Measurements from ENCODE around the gene ACVR2A. TPM values are rescaled to one million over a fixed set of nuclear protein-coding genes. Genes with fewer than 3 reads are reported as not detected.

ACVR2A gene
- total and polyA plus RNA-seq, 5 donors from 2014 or later: 0.87 to 12.4 (median 4.1) TPM

GRCh38 chr2:147927053-147927588 is 82.3 kb downstream of the ACVR2A start:
- H3K4me1 Mint-ChIP-seq: peaks cover 6 to 10% (median 7%) of the 10 kb centered on the region in 4 donors
- no peak for ATAC-seq (ENCODE audit: low read depth in 2 of 2)

DNA sequence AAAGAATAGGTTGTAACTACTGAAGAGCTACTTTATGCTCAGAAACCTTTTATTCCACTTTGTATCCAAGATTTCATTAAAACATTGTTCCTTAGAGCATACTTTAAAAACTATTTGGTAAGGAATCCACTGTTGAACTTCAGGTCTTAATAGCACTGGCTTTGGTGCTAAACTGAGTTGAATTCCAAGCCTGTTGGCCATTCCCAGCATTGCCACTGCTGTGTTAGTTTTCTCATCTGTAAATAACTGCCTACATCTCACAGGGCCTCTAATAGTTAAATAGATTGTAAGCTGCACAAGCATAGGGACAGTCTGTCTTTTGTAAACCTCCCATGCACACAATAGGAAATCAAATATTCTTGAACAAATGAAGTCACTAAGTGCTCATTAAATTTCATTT is 89.1 kb downstream of the ACVR2A start:
- H3K4me1 Mint-ChIP-seq: peaks cover 0 to 4% (median 0%) of the 10 kb centered on the region in 4 donors
- no peak for ATAC-seq (ENCODE audit: low read depth in 2 of 2)
- Histone ChIP-seq H3K27ac (ENCODE audit: insufficient read depth, low read length, poor library complexity, severe bottlenecking) (no peak overlapping the region), H3K9me3 (ENCODE audit: control insufficient read depth in 2 of 2, low read length in 2 of 2) (no peaks in the 10 kb centered on the region), H3K36me3 (ENCODE audit: control insufficient read depth, insufficient read depth, low read length) (peaks cover 31% of the 10 kb centered on the region), H3K27me3 (ENCODE audit: control insufficient read depth, insufficient read depth, low read length) (no peaks in the 10 kb centered on the region), H3K4me3 (ENCODE audit: low read depth, low read length) (no peak overlapping the region), H3K4me1 (ENCODE audit: control insufficient read depth, insufficient read depth, low read length, poor library complexity, severe bottlenecking) (no peaks in the 10 kb centered on the region)
- no peak overlapping the region for H3K27ac Mint-ChIP-seq
- peaks cover 23% of the 10 kb centered on the region for H3K36me3 Mint-ChIP-seq
- H3K4me3 Mint-ChIP-seq: no peak overlapping the region
- no peaks in the 10 kb centered on the region for H3K27me3 Mint-ChIP-seq
- DNase-seq: no peak
- H3K9me3 Mint-ChIP-seq: no peaks in the 10 kb centered on the region

More at GRCh38 chr2:147927053-147927588, 82.3 kb downstream of the ACVR2A start:
- Mint-ChIP-seq H3K36me3 (peaks cover 4% of the 10 kb centered on the region), H3K27ac (peak overlapping the region in 1 of 3 donors; percentile 52), H3K27me3 (no peaks in the 10 kb centered on the region), H3K9me3 (no peaks in the 10 kb centered on the region), H3K4me3 (no peak overlapping the region)
- H3K4me1 ChIP-seq (ENCODE audit: control insufficient read depth, insufficient read depth, low read length, poor library complexity, severe bottlenecking): no peaks in the 10 kb centered on the region
- DNase-seq: no peak
- H3K4me3 ChIP-seq (ENCODE audit: low read depth, low read length): no peak overlapping the region
- no peaks in the 10 kb centered on the region for H3K27me3 ChIP-seq (ENCODE audit: control insufficient read depth, insufficient read depth, low read length)
- peaks cover 4% of the 10 kb centered on the region for H3K36me3 ChIP-seq (ENCODE audit: control insufficient read depth, insufficient read depth, low read length)
- no peak overlapping the region for H3K27ac ChIP-seq (ENCODE audit: insufficient read depth, low read length, poor library complexity, severe bottlenecking)
- no peaks in the 10 kb centered on the region for H3K9me3 ChIP-seq (ENCODE audit: control insufficient read depth in 2 of 2, low read length in 2 of 2)

GRCh38 chr2:147934881-147935620 is 90.2 kb downstream of the ACVR2A start:
- Mint-ChIP-seq H3K36me3 (peaks cover 23% of the 10 kb centered on the region), H3K9me3 (no peaks in the 10 kb centered on the region)

DNA sequence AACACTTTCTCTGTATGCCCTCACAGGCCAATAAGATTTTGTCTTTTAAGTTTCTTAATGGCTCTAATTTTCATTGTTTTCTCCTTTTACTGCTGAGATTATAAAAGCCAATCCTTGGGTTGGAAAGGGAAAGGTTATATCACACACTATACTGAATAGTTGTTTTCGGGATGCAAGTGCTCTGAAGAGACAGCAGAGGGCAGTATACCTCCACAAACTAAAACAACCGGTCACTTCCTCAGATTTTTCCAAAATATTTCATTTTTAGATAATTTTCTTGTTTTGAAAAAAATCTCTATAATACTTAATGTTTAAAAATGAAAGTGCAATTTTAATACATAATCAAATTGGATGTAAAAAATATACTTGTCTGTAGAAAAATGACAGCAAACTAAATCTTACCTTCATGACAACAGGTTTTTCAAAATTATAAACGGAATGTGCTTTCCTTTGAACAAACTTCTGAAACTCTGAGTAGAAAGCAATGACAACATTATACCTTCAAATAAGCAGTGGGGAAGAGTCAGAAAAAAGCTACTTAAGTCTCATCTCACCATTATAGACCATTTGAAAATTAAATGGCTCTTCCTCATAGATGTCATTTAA is 93.0 kb downstream of the ACVR2A start:
- Histone ChIP-seq H3K9me3 (ENCODE audit: control insufficient read depth in 2 of 2, low read length in 2 of 2) (no peaks in the 10 kb centered on the region), H3K4me1 (ENCODE audit: control insufficient read depth, insufficient read depth, low read length, poor library complexity, severe bottlenecking) (no peaks in the 10 kb centered on the region), H3K27ac (ENCODE audit: insufficient read depth, low read length, poor library complexity, severe bottlenecking) (no peak overlapping the region), H3K4me3 (ENCODE audit: low read depth, low read length) (no peak overlapping the region), H3K27me3 (ENCODE audit: control insufficient read depth, insufficient read depth, low read length) (no peaks in the 10 kb centered on the region), H3K36me3 (ENCODE audit: control insufficient read depth, insufficient read depth, low read length) (peaks cover 29% of the 10 kb centered on the region)
- H3K27me3 Mint-ChIP-seq: no peaks in the 10 kb centered on the region
- peaks cover 26% of the 10 kb centered on the region for H3K36me3 Mint-ChIP-seq
- no peak overlapping the region for H3K4me3 Mint-ChIP-seq
- H3K9me3 Mint-ChIP-seq: no peaks in the 10 kb centered on the region
- H3K27ac Mint-ChIP-seq: peak overlapping the region in 1 of 3 donors; percentile 28
- peaks cover 0 to 4% (median 0%) of the 10 kb centered on the region in 4 donors for H3K4me1 Mint-ChIP-seq
- peak in 1 of 2 donors; percentile 55 for ATAC-seq (ENCODE audit: low read depth in 2 of 2)
- DNase-seq: peak in 2 of 3 donors; percentile 30 to 33

More at GRCh38 chr2:147934881-147935620, 90.2 kb downstream of the ACVR2A start:
- no peaks in the 10 kb centered on the region for H3K9me3 ChIP-seq (ENCODE audit: control insufficient read depth in 2 of 2, low read length in 2 of 2)
- H3K4me1 Mint-ChIP-seq: peaks cover 0 to 4% (median 0%) of the 10 kb centered on the region in 4 donors
- no peaks in the 10 kb centered on the region for H3K27me3 Mint-ChIP-seq
- no peak overlapping the region for H3K4me3 Mint-ChIP-seq
- H3K4me3 ChIP-seq (ENCODE audit: low read depth, low read length): no peak overlapping the region
- H3K4me1 ChIP-seq (ENCODE audit: control insufficient read depth, insufficient read depth, low read length, poor library complexity, severe bottlenecking): no peaks in the 10 kb centered on the region
- H3K27ac Mint-ChIP-seq: no peak overlapping the region
- DNase-seq (no peak), ATAC-seq (ENCODE audit: low read depth in 2 of 2) (no peak)
- no peaks in the 10 kb centered on the region for H3K27me3 ChIP-seq (ENCODE audit: control insufficient read depth, insufficient read depth, low read length)
- H3K36me3 ChIP-seq (ENCODE audit: control insufficient read depth, insufficient read depth, low read length): peaks cover 31% of the 10 kb centered on the region
- no peak overlapping the region for H3K27ac ChIP-seq (ENCODE audit: insufficient read depth, low read length, poor library complexity, severe bottlenecking)

DNA sequence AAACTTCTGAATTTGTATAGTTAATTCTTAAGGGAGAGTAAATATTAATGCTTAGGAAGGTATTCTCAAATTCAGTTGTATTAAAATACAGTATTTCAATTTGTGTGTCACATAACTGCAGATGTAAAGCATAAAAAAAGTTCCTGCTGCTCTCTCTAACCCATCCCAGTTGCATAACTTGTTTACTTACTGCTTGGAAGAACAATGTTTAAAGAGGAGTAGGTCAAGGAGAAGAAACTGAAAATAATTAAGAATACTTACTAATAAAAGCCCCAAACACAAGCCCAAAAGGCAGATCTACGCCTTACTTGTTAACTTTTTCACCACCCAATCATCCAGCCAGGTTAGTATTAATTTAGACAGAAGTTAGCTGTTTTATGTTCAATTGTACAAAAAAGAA is 94.5 kb downstream of the ACVR2A start:
- H3K36me3 Mint-ChIP-seq: peaks cover 26% of the 10 kb centered on the region
- Histone ChIP-seq H3K27me3 (ENCODE audit: control insufficient read depth, insufficient read depth, low read length) (no peaks in the 10 kb centered on the region), H3K36me3 (ENCODE audit: control insufficient read depth, insufficient read depth, low read length) (peaks cover 28% of the 10 kb centered on the region)

GRCh38 chr2:147945660-147946059 is 100.8 kb downstream of the ACVR2A start:
- Mint-ChIP-seq H3K27ac (no peak overlapping the region), H3K4me3 (no peak overlapping the region), H3K4me1 (peaks cover 0 to 5% (median 0%) of the 10 kb centered on the region in 4 donors), H3K27me3 (no peaks in the 10 kb centered on the region), H3K9me3 (no peaks in the 10 kb centered on the region), H3K36me3 (peaks cover 37% of the 10 kb centered on the region)
- Histone ChIP-seq H3K27ac (ENCODE audit: insufficient read depth, low read length, poor library complexity, severe bottlenecking) (no peak overlapping the region), H3K36me3 (ENCODE audit: control insufficient read depth, insufficient read depth, low read length) (peaks cover 21% of the 10 kb centered on the region), H3K4me1 (ENCODE audit: control insufficient read depth, insufficient read depth, low read length, poor library complexity, severe bottlenecking) (no peaks in the 10 kb centered on the region), H3K9me3 (ENCODE audit: control insufficient read depth in 2 of 2, low read length in 2 of 2) (no peaks in the 10 kb centered on the region), H3K4me3 (ENCODE audit: low read depth, low read length) (no peak overlapping the region), H3K27me3 (ENCODE audit: control insufficient read depth, insufficient read depth, low read length) (no peaks in the 10 kb centered on the region)
- DNase-seq (no peak), ATAC-seq (ENCODE audit: low read depth in 2 of 2) (no peak)

More for the DNA sequence above, 94.5 kb downstream of the ACVR2A start:
- ATAC-seq (ENCODE audit: low read depth in 2 of 2) (no peak), DNase-seq (no peak)
- no peak overlapping the region for H3K4me3 ChIP-seq (ENCODE audit: low read depth, low read length)
- Mint-ChIP-seq H3K27me3 (no peaks in the 10 kb centered on the region), H3K4me3 (no peak overlapping the region), H3K4me1 (peaks cover 0 to 5% (median 2%) of the 10 kb centered on the region in 4 donors), H3K9me3 (no peaks in the 10 kb centered on the region), H3K27ac (peak overlapping the region in 1 of 3 donors; percentile 24)
- H3K4me1 ChIP-seq (ENCODE audit: control insufficient read depth, insufficient read depth, low read length, poor library complexity, severe bottlenecking): no peaks in the 10 kb centered on the region
- H3K9me3 ChIP-seq (ENCODE audit: control insufficient read depth in 2 of 2, low read length in 2 of 2): no peaks in the 10 kb centered on the region
- H3K27ac ChIP-seq (ENCODE audit: insufficient read depth, low read length, poor library complexity, severe bottlenecking): no peak overlapping the region

DNA sequence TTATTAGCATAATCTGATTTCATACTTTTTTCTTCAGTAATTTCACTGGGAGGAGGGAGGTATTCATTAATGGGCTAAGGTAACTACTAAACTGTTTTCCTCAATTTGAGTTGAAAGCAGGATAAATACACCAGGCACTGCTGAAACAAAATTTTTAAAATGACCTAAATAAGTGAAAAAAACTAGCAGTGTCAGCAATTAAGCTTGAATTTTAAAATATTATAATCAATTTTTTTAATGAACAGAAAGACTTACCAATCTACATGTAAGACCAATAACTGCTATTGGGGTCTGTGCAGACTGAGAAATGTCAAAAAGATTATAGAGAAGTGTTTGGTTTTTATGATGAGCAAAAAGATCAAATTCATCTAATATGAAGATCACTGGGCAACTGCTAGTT is 107.3 kb downstream of the ACVR2A start:
- H3K4me3 Mint-ChIP-seq: no peak overlapping the region
- no peaks in the 10 kb centered on the region for H3K27me3 Mint-ChIP-seq
- no peaks in the 10 kb centered on the region for H3K9me3 Mint-ChIP-seq
- H3K27ac ChIP-seq (ENCODE audit: insufficient read depth, low read length, poor library complexity, severe bottlenecking): no peak overlapping the region
- no peak for DNase-seq
- H3K36me3 ChIP-seq (ENCODE audit: control insufficient read depth, insufficient read depth, low read length): peaks cover 24% of the 10 kb centered on the region
- no peaks in the 10 kb centered on the region for H3K27me3 ChIP-seq (ENCODE audit: control insufficient read depth, insufficient read depth, low read length)
- H3K9me3 ChIP-seq (ENCODE audit: control insufficient read depth in 2 of 2, low read length in 2 of 2): no peaks in the 10 kb centered on the region
- H3K36me3 Mint-ChIP-seq: peaks cover 41% of the 10 kb centered on the region
- H3K27ac Mint-ChIP-seq: no peak overlapping the region
- no peak overlapping the region for H3K4me3 ChIP-seq (ENCODE audit: low read depth, low read length)
- no peak for ATAC-seq (ENCODE audit: low read depth in 2 of 2)
- H3K4me1 Mint-ChIP-seq: peaks cover 0 to 13% (median 0%) of the 10 kb centered on the region in 4 donors
- no peaks in the 10 kb centered on the region for H3K4me1 ChIP-seq (ENCODE audit: control insufficient read depth, insufficient read depth, low read length, poor library complexity, severe bottlenecking)

Data from CD4-positive, CD25-positive, alpha-beta regulatory T cell (primary cell).